ENCODE results near the gene ATAD1. TPM values are rescaled to one million over a fixed set of nuclear protein-coding genes. Genes with fewer than 3 reads are reported as not detected.

ATAD1 gene
- total RNA-seq, 2 experiments from 2014 or later, result 33.7 to 38.7 TPM

GRCh38 chr10:87720665-87721064 lies 97.4 kb downstream of the ATAD1 start:
- no peaks in the 10 kb centered on the region for H3K36me3 Mint-ChIP-seq (ENCODE audit: low read depth)
- no peak for TF ChIP-seq CTCF (IDR thresholded peaks at IDR 0.05)
- Histone ChIP-seq H3K36me3 (ENCODE audit: insufficient read depth, low read length) (no peaks in the 10 kb centered on the region), H3K27ac (ENCODE audit: low read depth in 1 of 2, low read length in 2 of 2) (no peak overlapping the region), H3K4me3 (ENCODE audit: low read length) (no peak overlapping the region), H3K4me1 (ENCODE audit: insufficient read depth, low read length) (no peaks in the 10 kb centered on the region), H3K27me3 (ENCODE audit: control insufficient read depth in 1 of 2, insufficient read depth in 2 of 2, low read length in 2 of 2) (no peaks in the 10 kb centered on the region), H3K9me3 (ENCODE audit: control insufficient read depth in 1 of 2, insufficient read depth in 1 of 2, low read length in 2 of 2) (no peaks in the 10 kb centered on the region)
- ChIA-PET CTCF (no interaction called here), POLR2A (no interaction called here)
- intact Hi-C loops (cut with DNase I, micrococcal nuclease), result no loop called here
- no peaks in the 10 kb centered on the region for H3K9me3 Mint-ChIP-seq
- no peak overlapping the region for H3K27ac Mint-ChIP-seq
- no peaks in the 10 kb centered on the region for H3K27me3 Mint-ChIP-seq
- H3K4me1 Mint-ChIP-seq (ENCODE audit: low read depth), result no peaks in the 10 kb centered on the region
- DNase-seq (no peak), ATAC-seq (ENCODE audit: poor library complexity) (no peak)
- H3K4me3 Mint-ChIP-seq, result no peak overlapping the region

GRCh38 chr10:87716348-87716670 lies 101.7 kb downstream of the ATAD1 start:
- H3K4me3 Mint-ChIP-seq, result no peak overlapping the region
- no peaks in the 10 kb centered on the region for H3K36me3 ChIP-seq (ENCODE audit: insufficient read depth, low read length)
- H3K9me3 ChIP-seq (ENCODE audit: control insufficient read depth in 1 of 2, insufficient read depth in 1 of 2, low read length in 2 of 2), result no peaks in the 10 kb centered on the region
- no peaks in the 10 kb centered on the region for H3K4me1 ChIP-seq (ENCODE audit: insufficient read depth, low read length)
- no peaks in the 10 kb centered on the region for H3K36me3 Mint-ChIP-seq (ENCODE audit: low read depth)
- no peaks in the 10 kb centered on the region for H3K4me1 Mint-ChIP-seq (ENCODE audit: low read depth)
- no peaks in the 10 kb centered on the region for H3K27me3 ChIP-seq (ENCODE audit: control insufficient read depth in 1 of 2, insufficient read depth in 2 of 2, low read length in 2 of 2)
- no peak overlapping the region for H3K27ac ChIP-seq (ENCODE audit: low read depth in 1 of 2, low read length in 2 of 2)
- H3K27me3 Mint-ChIP-seq, result no peaks in the 10 kb centered on the region
- no peak for TF ChIP-seq CTCF (IDR thresholded peaks at IDR 0.05)
- ChIA-PET POLR2A (no interaction called here), CTCF (no interaction called here)
- H3K27ac Mint-ChIP-seq, result no peak overlapping the region
- H3K4me3 ChIP-seq (ENCODE audit: low read length), result no peak overlapping the region
- H3K9me3 Mint-ChIP-seq, result no peaks in the 10 kb centered on the region
- intact Hi-C loops (cut with DNase I, micrococcal nuclease), result no loop called here
- ATAC-seq (ENCODE audit: poor library complexity), result no peak
- DNase-seq, result no peak

GRCh38 chr10:87715552-87716347 lies 102.3 kb downstream of the ATAD1 start:
- ChIA-PET POLR2A (no interaction called here), CTCF (no interaction called here)
- H3K27ac ChIP-seq (ENCODE audit: low read depth in 1 of 2, low read length in 2 of 2), result no peak overlapping the region
- H3K27ac Mint-ChIP-seq, result no peak overlapping the region
- H3K9me3 ChIP-seq (ENCODE audit: control insufficient read depth in 1 of 2, insufficient read depth in 1 of 2, low read length in 2 of 2), result no peaks in the 10 kb centered on the region
- DNase-seq (no peak), ATAC-seq (ENCODE audit: poor library complexity) (no peak)
- H3K36me3 Mint-ChIP-seq (ENCODE audit: low read depth), result no peaks in the 10 kb centered on the region
- no peaks in the 10 kb centered on the region for H3K4me1 Mint-ChIP-seq (ENCODE audit: low read depth)
- H3K27me3 Mint-ChIP-seq, result no peaks in the 10 kb centered on the region
- no peaks in the 10 kb centered on the region for H3K4me1 ChIP-seq (ENCODE audit: insufficient read depth, low read length)
- no peak overlapping the region for H3K4me3 ChIP-seq (ENCODE audit: low read length)
- intact Hi-C loops (cut with DNase I, micrococcal nuclease), result no loop called here
- no peaks in the 10 kb centered on the region for H3K27me3 ChIP-seq (ENCODE audit: control insufficient read depth in 1 of 2, insufficient read depth in 2 of 2, low read length in 2 of 2)
- H3K4me3 Mint-ChIP-seq, result no peak overlapping the region
- H3K9me3 Mint-ChIP-seq, result no peaks in the 10 kb centered on the region
- no peaks in the 10 kb centered on the region for H3K36me3 ChIP-seq (ENCODE audit: insufficient read depth, low read length)
- TF ChIP-seq CTCF (IDR thresholded peaks at IDR 0.05), result no peak

All from CD4-positive, alpha-beta T cell (primary cell).